Lung (tissue), 12 donors: ENCODE results near the gene LHX6. TPM values are rescaled to one million over a fixed set of nuclear protein-coding genes. Genes with fewer than 3 reads are reported as not detected.

Source experiments
- ATAC-seq: fragments of 200-7000 bp; cut with Tn5 transposase; one replicate; pipeline ENCODE4 v1.9.1; 2020; ENCODE audit warnings: moderate number of reproducible peaks; ENCODE audit not compliant: insufficient read depth, low FRiP score
- DNase-seq, 3 donors: peaks; one replicate each; pipeline ENCODE4 v3.0.0-alpha.2; 2013 to 2017
- H3K27ac ChIP-seq, 2 donors: one replicate each; pipeline ENCODE4 v1.5.1; 2013; ENCODE audit warnings: mild to moderate bottlenecking in 2 of 2, moderate library complexity in 2 of 2, control low read depth in 1 of 2, inconsistent platforms in 1 of 2, low read depth in 1 of 2, low read length in 1 of 2
- H3K27me3 ChIP-seq, 3 donors: one replicate each; pipeline ENCODE4 v1.5.1; 2013; ENCODE audit warnings: low read length in 2 of 3; ENCODE audit not compliant: control insufficient read depth in 3 of 3, insufficient read depth in 3 of 3
- H3K36me3 ChIP-seq, 4 donors: one replicate each; pipeline ENCODE4 v1.5.1; 2013; ENCODE audit warnings: low read length in 4 of 4, mild to moderate bottlenecking in 1 of 4, moderate library complexity in 1 of 4; ENCODE audit not compliant: control insufficient read depth in 4 of 4, insufficient read depth in 4 of 4
- H3K4me1 ChIP-seq, 5 donors: one replicate each; pipeline ENCODE4 v1.5.1; 2013; ENCODE audit warnings: low read length in 5 of 5, mild to moderate bottlenecking in 2 of 5, moderate library complexity in 1 of 5; ENCODE audit not compliant: control insufficient read depth in 5 of 5, insufficient read depth in 5 of 5
- H3K4me3 ChIP-seq: one replicate; pipeline ENCODE4 v1.5.1; 2013; ENCODE audit warnings: mild to moderate bottlenecking, control low read depth, moderate library complexity
- H3K9ac ChIP-seq, 2 donors: one replicate each; pipeline ENCODE4 v1.5.1; 2013; ENCODE audit warnings: low read length in 2 of 2, control low read depth in 1 of 2; ENCODE audit not compliant: insufficient read depth in 1 of 2
- H3K9me3 ChIP-seq, 4 donors: one replicate each; pipeline ENCODE4 v1.5.1; 2013; ENCODE audit warnings: low read length in 3 of 4, mild to moderate bottlenecking in 1 of 4, moderate library complexity in 1 of 4; ENCODE audit not compliant: control insufficient read depth in 4 of 4, insufficient read depth in 3 of 4
- CTCF ChIP-seq: IDR thresholded peaks from 2 replicates; pipeline ENCODE4 v1.5.1; 2012; ENCODE audit warnings: mild to moderate bottlenecking; ENCODE audit errors: control extremely low read depth, extremely low read depth
- WGBS, 2 donors: extraction: QIAGEN DNeasy Blood & Tissue Kit; methylation state at CpG; one replicate each; pipeline ENCODE4 v1.1.7; 2013; 5-methylcytosine and 5-hydroxymethylcytosine counted together
- polyA plus RNA-seq, 2 donors: library from polyadenylated mRNA; stranded (reverse); fragments of 200-250 nt; gene quantifications; one replicate each; pipeline ENCODE4 v1.2.1, GENCODE V29; 2013
- total RNA-seq, 2 donors: library from RNA; depleted of rRNA in 1 of 2; stranded (reverse); fragments of >200 nt in 1 of 2; gene quantifications; one replicate each; pipeline ENCODE4 v1.2.1, GENCODE V29; 2014 to 2021
- donor health status: control.
- donor health status: control.
- donor health status: Bipolar disorder and iron deficiency.
- donor health status: healthy.
- donor health status: DM: yes; HTN: yes; CAD: no.

LHX6 gene
- total and polyA plus RNA-seq, 4 donors = 3.2 to 11.3 (median 4.3) TPM

DNA sequence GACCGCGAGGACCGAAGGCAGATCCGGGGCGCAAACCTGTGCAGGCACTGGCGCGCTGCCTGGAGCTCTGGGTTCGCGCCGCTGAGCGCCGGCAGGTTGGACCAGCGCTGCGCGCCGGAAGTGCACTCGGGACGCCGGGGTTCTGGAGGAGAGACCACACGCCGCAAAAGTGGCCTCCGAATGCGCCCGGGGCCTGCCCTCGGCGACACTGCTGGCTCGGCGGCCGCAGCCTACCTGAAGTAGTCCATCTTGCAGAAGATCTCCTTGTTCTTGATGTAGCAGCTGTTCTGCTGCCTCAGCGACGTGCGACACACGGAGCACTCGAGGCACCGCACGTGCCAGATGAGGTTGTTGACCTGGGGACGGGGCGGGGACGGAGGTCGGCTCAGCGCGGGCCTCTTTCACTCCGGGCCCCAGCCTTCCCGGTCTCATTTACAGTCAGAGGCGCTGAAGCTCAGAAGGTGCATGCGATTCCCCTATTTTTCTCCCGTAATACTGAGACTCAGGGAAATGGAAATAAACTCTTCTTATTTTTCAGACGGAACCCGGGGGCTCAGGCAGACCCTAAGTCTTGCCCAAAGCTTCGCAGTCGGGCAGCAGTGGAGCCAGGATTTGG is 2.5 kb downstream of the LHX6 start:
- no peak for DNase-seq
- H3K27me3 ChIP-seq = peaks cover 0 to 91% (median 79%) of the 10 kb centered on the region in 3 donors
- H3K36me3 ChIP-seq = no peaks in the 10 kb centered on the region
- TF ChIP-seq CTCF = no peak
- ATAC-seq = no peak
- 22 to 54% methylated on average over 51 of the region's 51 CpGs for WGBS, 2 donors
- no peak overlapping the region for H3K27ac ChIP-seq
- H3K9me3 ChIP-seq = peaks cover 0 to 5% (median 0%) of the 10 kb centered on the region in 4 donors
- no peak overlapping the region for H3K9ac ChIP-seq
- H3K4me3 ChIP-seq = no peak overlapping the region
- peaks cover 0 to 13% (median 0%) of the 10 kb centered on the region in 5 donors for H3K4me1 ChIP-seq

GRCh38 chr9:122225312-122226141 is 3.2 kb downstream of the LHX6 start:
- peaks cover 0 to 91% (median 78%) of the 10 kb centered on the region in 3 donors for H3K27me3 ChIP-seq
- 56 to 59% methylated on average over 51 of the region's 51 CpGs for WGBS, 2 donors
- no peak for ATAC-seq
- no peak for DNase-seq
- H3K9ac ChIP-seq = no peak overlapping the region
- peaks cover 0 to 5% (median 0%) of the 10 kb centered on the region in 4 donors for H3K9me3 ChIP-seq
- H3K4me3 ChIP-seq = no peak overlapping the region
- H3K4me1 ChIP-seq = peaks cover 0 to 20% (median 0%) of the 10 kb centered on the region in 5 donors
- TF ChIP-seq CTCF = no peak
- no peaks in the 10 kb centered on the region for H3K36me3 ChIP-seq
- H3K27ac ChIP-seq = no peak overlapping the region

GRCh38 chr9:122223435-122223834 is 5.3 kb downstream of the LHX6 start:
- no peak for ATAC-seq
- Histone ChIP-seq H3K4me3 (no peak overlapping the region), H3K36me3 (no peaks in the 10 kb centered on the region), H3K27me3 (peaks cover 0 to 94% (median 82%) of the 10 kb centered on the region in 3 donors), H3K27ac (no peak overlapping the region), H3K4me1 (peaks cover 0 to 25% (median 12%) of the 10 kb centered on the region in 5 donors), H3K9me3 (peaks cover 0 to 5% (median 0%) of the 10 kb centered on the region in 4 donors), H3K9ac (no peak overlapping the region)
- 83 to 86% methylated on average over 5 of the region's 5 CpGs for WGBS, 2 donors
- no peak for DNase-seq
- TF ChIP-seq CTCF = no peak
